PC-3 (cell line): ENCODE measurements around the gene PHPT1. TPM values are rescaled to one million over a fixed set of nuclear protein-coding genes. Genes with fewer than 3 reads are reported as not detected.
A peak's percentile ranks its signal among the peaks of the same experiment; 100 is the strongest.

Source experiments
- ATAC-seq: fragments of 200-7000 bp; cut with Tn5 transposase; 2 replicates; pipeline ENCODE4 v1.9.1; 2020; ENCODE audit warnings: mild to moderate bottlenecking, moderate library complexity
- Bru-seq: library from RNA; stranded (reverse); fragments of 400-500 nt; gene quantifications from one replicate; lab custom pipeline; 2021; lab: Mats Ljungman, UMichigan
- BruChase-seq, 2 experiments: library from RNA; stranded (reverse); fragments of 400-500 nt; gene quantifications; one replicate each; lab custom pipeline; 2021; lab: Mats Ljungman, UMichigan
- BruUV-seq: library from RNA; stranded (reverse); fragments of 400-500 nt; replicated peaks from 2 replicates; lab custom pipeline; 2021; lab: Mats Ljungman, UMichigan
- CTCF ChIA-PET: fragments of 300-600 bp; sonication (Branson Sonifier 250); formaldehyde crosslinking; loops from one replicate; lab custom pipeline; 2022; ENCODE audit warnings: antibody characterized with exemption; lab: Charles Lee
- POLR2A ChIA-PET: fragments of 300-600 bp; sonication (Branson Sonifier 250); formaldehyde crosslinking; loops from one replicate; lab custom pipeline; 2022; ENCODE audit warnings: antibody characterized with exemption; ENCODE audit not compliant: unreplicated experiment; lab: Charles Lee
- DNase-seq: peaks from one replicate; pipeline ENCODE4 v3.0.0-alpha.2; 2015
- H2AFZ ChIP-seq: fragments of 300-600 bp; sonication (generic); 2 replicates; pipeline ENCODE4 v1.6.0; 2016; ENCODE audit warnings: antibody characterized with exemption, low read length
- H3F3A ChIP-seq: fragments of 300-600 bp; sonication (generic); one replicate; pipeline ENCODE4 v1.6.0; 2017; ENCODE audit warnings: antibody characterized with exemption, low read length, control low read depth, mild to moderate bottlenecking; ENCODE audit not compliant: unreplicated experiment
- H3K27ac ChIP-seq: fragments of 300-600 bp; sonication (generic); 2 replicates; pipeline ENCODE4 v1.5.1; 2016; ENCODE audit warnings: mild to moderate bottlenecking, low read length
- H3K27me3 ChIP-seq: fragments of 300-600 bp; sonication (generic); 2 replicates; pipeline ENCODE4 v1.6.1; 2016; ENCODE audit warnings: low read length, mixed read lengths
- H3K36me3 ChIP-seq: fragments of 300-600 bp; sonication (generic); 2 replicates; pipeline ENCODE4 v1.6.1; 2016; ENCODE audit warnings: low read depth, mixed run types, low read length, mixed read lengths
- H3K4me1 ChIP-seq: fragments of 300-600 bp; sonication (generic); 2 replicates; pipeline ENCODE4 v1.5.1; 2016; ENCODE audit warnings: low read length; ENCODE audit not compliant: insufficient read depth
- H3K4me2 ChIP-seq: fragments of 300-600 bp; sonication (generic); 2 replicates; pipeline ENCODE4 v1.6.0; 2016; ENCODE audit warnings: low read length
- H3K4me3 ChIP-seq: fragments of 300-600 bp; sonication (generic); 2 replicates; pipeline ENCODE4 v1.5.1; 2016; ENCODE audit warnings: mild to moderate bottlenecking, low read length, mixed read lengths
- H3K79me2 ChIP-seq: fragments of 300-600 bp; sonication (generic); 2 replicates; pipeline ENCODE4 v1.6.1; 2017; ENCODE audit warnings: low read length, mixed read lengths
- H3K9ac ChIP-seq: fragments of 300-600 bp; sonication (generic); 2 replicates; pipeline ENCODE4 v1.6.0; 2016; ENCODE audit warnings: mild to moderate bottlenecking, low read length
- H3K9me2 ChIP-seq: fragments of 300-600 bp; sonication (generic); replicated peaks from 2 replicates; pipeline ENCODE4 v1.6.1; 2016; ENCODE audit warnings: mixed run types, low read length, mixed read lengths
- H3K9me3 ChIP-seq: fragments of 300-600 bp; sonication (generic); 2 replicates; pipeline ENCODE4 v1.6.1; 2016; ENCODE audit warnings: low read length, mixed read lengths
- H4K20me1 ChIP-seq: fragments of 300-600 bp; sonication (generic); 2 replicates; pipeline ENCODE4 v1.6.1; 2016; ENCODE audit warnings: low read length, mixed read lengths
- EZH2 ChIP-seq: fragments of 300-600 bp; sonication (generic); IDR thresholded peaks from one replicate; pipeline ENCODE4 v1.6.1; 2017; ENCODE audit warnings: antibody characterized with exemption, mild to moderate bottlenecking, low read length; ENCODE audit not compliant: unreplicated experiment
- EZH2phosphoT487 ChIP-seq: fragments of 300-600 bp; sonication (generic); IDR thresholded peaks from 2 replicates; pipeline ENCODE4 v1.6.1; 2018; ENCODE audit warnings: mild to moderate bottlenecking, antibody characterized with exemption, low read length, borderline replicate concordance
- intact Hi-C: fragments of 100-400 bp; cut with micrococcal nuclease; formaldehyde crosslinking; loops from 2 replicates; pipeline ENCODE4 v1.9.0; 2023
- long read RNA-seq: library from polyadenylated mRNA; unstranded; transcript quantifications from one replicate; pipeline ENCODE4 v2.0.0, GENCODE V29; 2021; ENCODE audit not compliant: unreplicated experiment
- total RNA-seq: library from RNA; depleted of rRNA; stranded (reverse); fragments of >200 nt; gene quantifications from 2 replicates; pipeline ENCODE4 v1.2.3, GENCODE V29; 2014; rRNA removed
- TF ChIP-seq, protein P1 (sequence below): fragments of 300-600 bp; sonication (generic); conservative IDR thresholded peaks from 2 replicates; pipeline ENCODE4 v1.5.1; 2017; ENCODE audit warnings: antibody characterized with exemption, low read depth, mild to moderate bottlenecking, low read length

Gene PHPT1
- total RNA-seq (83.2 and 111 TPM in 2 replicates), Bru-seq, nascent RNA (percentile 80 among the genes with signal in this experiment), BruChase-seq, experiment 1, labeled RNA remaining after a 6-hour chase (percentile 90 among the genes with signal in this experiment), BruChase-seq, experiment 2, labeled RNA remaining after a 2-hour chase (percentile 76 among the genes with signal in this experiment)
- long read RNA-seq, transcript PHPT1-201 (3 exons, 890 nt), result major isoform, 94 of 168 reads
- long read RNA-seq, transcript PHPT1-205 (3 exons, 1,316 nt), result minor isoform, 7 of 168 reads
- long read RNA-seq, transcript PHPT1-204 (2 exons, 627 nt), result minor isoform, 42 of 168 reads
- long read RNA-seq, partial matches to known transcripts, result 8 of 168 reads
- long read RNA-seq, other reads (novel, unspliced or antisense), result 16 of 168 reads

- Histone ChIP-seq H3K36me3 (no peaks in the 10 kb centered on the region), H4K20me1 (no peaks in the 10 kb centered on the region), H3K4me3 (peak within 1 kb of the TSS; percentile 87), H3K79me2 (no peaks in the 10 kb centered on the region), H3K27me3 (no peaks in the 10 kb centered on the region), H3K9me3 (no peaks in the 10 kb centered on the region), H3K4me1 (peaks cover 8% of the 10 kb centered on the region), H2AFZ (peak within 1 kb of the TSS; percentile 71), H3K9ac (peak within 1 kb of the TSS; percentile 77), H3F3A (no peaks in the 10 kb centered on the region), H3K9me2 (no peaks in the 10 kb centered on the region), H3K4me2 (peak within 1 kb of the TSS; percentile 96), H3K27ac (peak within 1 kb of the TSS; percentile 79)
- intact Hi-C loops, result loop anchor here (10.0 kb wide), 1 partner anchor 146 kb away; the partner anchor contains the start of genes CLIC3 and PAXX
- ATAC-seq (peak; percentile 66), DNase-seq (peak; percentile 97)
- no TSS peak for BruUV-seq
- POLR2A ChIA-PET, result no interaction called here
- TF ChIP-seq, protein P1, sequence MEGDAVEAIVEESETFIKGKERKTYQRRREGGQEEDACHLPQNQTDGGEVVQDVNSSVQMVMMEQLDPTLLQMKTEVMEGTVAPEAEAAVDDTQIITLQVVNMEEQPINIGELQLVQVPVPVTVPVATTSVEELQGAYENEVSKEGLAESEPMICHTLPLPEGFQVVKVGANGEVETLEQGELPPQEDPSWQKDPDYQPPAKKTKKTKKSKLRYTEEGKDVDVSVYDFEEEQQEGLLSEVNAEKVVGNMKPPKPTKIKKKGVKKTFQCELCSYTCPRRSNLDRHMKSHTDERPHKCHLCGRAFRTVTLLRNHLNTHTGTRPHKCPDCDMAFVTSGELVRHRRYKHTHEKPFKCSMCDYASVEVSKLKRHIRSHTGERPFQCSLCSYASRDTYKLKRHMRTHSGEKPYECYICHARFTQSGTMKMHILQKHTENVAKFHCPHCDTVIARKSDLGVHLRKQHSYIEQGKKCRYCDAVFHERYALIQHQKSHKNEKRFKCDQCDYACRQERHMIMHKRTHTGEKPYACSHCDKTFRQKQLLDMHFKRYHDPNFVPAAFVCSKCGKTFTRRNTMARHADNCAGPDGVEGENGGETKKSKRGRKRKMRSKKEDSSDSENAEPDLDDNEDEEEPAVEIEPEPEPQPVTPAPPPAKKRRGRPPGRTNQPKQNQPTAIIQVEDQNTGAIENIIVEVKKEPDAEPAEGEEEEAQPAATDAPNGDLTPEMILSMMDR, result no peak
- TF ChIP-seq EZH2 (no peak), EZH2phosphoT487 (no peak)
- CTCF ChIA-PET, result no interaction called here
Measured at GRCh38 chr9:136849038-136849959, at the start of gene PHPT1. PHPT1 (plus strand) TSS chr9:136849409; CDS start chr9:136849431, 22 bp downstream.

GRCh38 chr9:136799854-136800657 lies 49.2 kb upstream of the PHPT1 start:
- no peaks in the 10 kb centered on the region for H3K9me3 ChIP-seq
- POLR2A ChIA-PET, result interaction anchor here (0.6 kb wide), 2 partner anchors 40 to 351 kb away, joined by 5 to 6 read pairs; no protein-coding TSS in a partner anchor
- CTCF ChIA-PET, result interaction anchor here (0.6 to 1.1 kb wide), 3 partner anchors 42 to 247 kb away, joined by 3 to 4 read pairs (median 3); partner anchors contain the start of gene AJM1
- H3K79me2 ChIP-seq, result no peaks in the 10 kb centered on the region
- intact Hi-C loops, result loop anchor here (1.0 kb wide), 1 partner anchor 9 kb away; the partner anchor contains the start of gene TMEM141
- TF ChIP-seq EZH2phosphoT487 (no peak), EZH2 (no peak)
- TF ChIP-seq, protein P1, result no peak
- H3K4me1 ChIP-seq, result peaks cover 20% of the 10 kb centered on the region
- no peak overlapping the region for H3K27ac ChIP-seq
- no peaks in the 10 kb centered on the region for H4K20me1 ChIP-seq
- peak; percentile 78 for DNase-seq
- H3K4me3 ChIP-seq, result peak overlapping the region; percentile 69
- H3K4me2 ChIP-seq, result peak overlapping the region; percentile 95
- BruUV-seq, result no TSS peak
- H3K9ac ChIP-seq, result no peak overlapping the region
- H3K9me2 ChIP-seq, result no peaks in the 10 kb centered on the region
- H3F3A ChIP-seq, result no peaks in the 10 kb centered on the region
- peak; percentile 55 for ATAC-seq
- no peaks in the 10 kb centered on the region for H3K36me3 ChIP-seq
- H3K27me3 ChIP-seq, result no peaks in the 10 kb centered on the region
- peak overlapping the region; percentile 77 for H2AFZ ChIP-seq
